Left ventricle myocardium inferior (tissue), 1 donor: Measurements from ENCODE around the gene MOB3B. TPM values are rescaled to one million over a fixed set of nuclear protein-coding genes. Genes with fewer than 3 reads are reported as not detected.

Source experiments
- DNase-seq: peaks from one replicate; pipeline ENCODE4 v3.0.0-alpha.2; 2020
- H3K27ac ChIP-seq: fragments of 200-600 bp; replicated peaks from 2 replicates; pipeline ENCODE4 v1.8.0; 2021
- H3K27me3 ChIP-seq: fragments of 200-600 bp; 2 replicates; pipeline ENCODE4 v1.8.0; 2021; ENCODE audit warnings: low read depth
- H3K36me3 ChIP-seq: fragments of 200-600 bp; 2 replicates; pipeline ENCODE4 v1.8.0; 2021
- H3K4me1 ChIP-seq: fragments of 200-600 bp; 2 replicates; pipeline ENCODE4 v1.8.0; 2021
- H3K4me3 ChIP-seq: fragments of 200-600 bp; 2 replicates; pipeline ENCODE4 v1.8.0; 2021; ENCODE audit warnings: mild to moderate bottlenecking, moderate library complexity
- H3K9me3 ChIP-seq: fragments of 200-600 bp; replicated peaks from 2 replicates; pipeline ENCODE4 v1.8.0; 2021
- CTCF ChIP-seq: fragments of 200-600 bp; IDR thresholded peaks from 2 replicates; pipeline ENCODE4 v1.8.0; 2021; ENCODE audit warnings: antibody characterized with exemption, mild to moderate bottlenecking, borderline replicate concordance
- intact Hi-C: fragments of 100-400 bp; cut with micrococcal nuclease; formaldehyde crosslinking; loops from one replicate; pipeline ENCODE4 v1.11.0; 2022
- total RNA-seq: library from RNA; stranded (reverse); fragmentation: NEBNext Ultra II Directional; extraction: Animal tissue kit (Norgen Biotek cat#: 25700); gene quantifications from one replicate; pipeline ENCODE4 v1.2.1, GENCODE V29; 2021
- donor health status: DM: no; HTN: yes; CAD: no; lungs with severe emphysema.

The MOB3B gene
- total RNA-seq, 1 donor from 2014 or later, result 2.1 TPM

- intact Hi-C loops, result loop anchor here (10.0 kb wide), 1 partner anchor 122 kb away; no protein-coding TSS in a partner anchor
- no peaks in the 10 kb centered on the region for H3K27me3 ChIP-seq
- no peak for TF ChIP-seq CTCF
- H3K27ac ChIP-seq, result no peak overlapping the region
- no peak for DNase-seq
- no peaks in the 10 kb centered on the region for H3K9me3 ChIP-seq
- peaks cover 4% of the 10 kb centered on the region for H3K36me3 ChIP-seq
- peaks cover 61% of the 10 kb centered on the region for H3K4me1 ChIP-seq
- no peak overlapping the region for H3K4me3 ChIP-seq
Observed at GRCh38 chr9:27537027-27537435, 7.4 kb upstream of the MOB3B start.

- Histone ChIP-seq H3K27me3 (no peaks in the 10 kb centered on the region), H3K36me3 (peaks cover 4% of the 10 kb centered on the region), H3K9me3 (no peaks in the 10 kb centered on the region), H3K4me3 (no peak overlapping the region), H3K27ac (no peak overlapping the region), H3K4me1 (peaks cover 61% of the 10 kb centered on the region)
- no peak for TF ChIP-seq CTCF
- no peak for DNase-seq
- intact Hi-C loops, result loop anchor here (10.0 kb wide), 1 partner anchor 121 kb away; no protein-coding TSS in a partner anchor
Observed at GRCh38 chr9:27536168-27536567, 6.6 kb upstream of the MOB3B start.

GRCh38 chr9:27535701-27536118 is 6.1 kb upstream of the MOB3B start:
- peaks cover 56% of the 10 kb centered on the region for H3K4me1 ChIP-seq
- H3K4me3 ChIP-seq, result no peak overlapping the region
- no peak for TF ChIP-seq CTCF
- peaks cover 4% of the 10 kb centered on the region for H3K36me3 ChIP-seq
- intact Hi-C loops, result loop anchor here (10.0 kb wide), 1 partner anchor 121 kb away; no protein-coding TSS in a partner anchor
- no peak overlapping the region for H3K27ac ChIP-seq
- H3K27me3 ChIP-seq, result no peaks in the 10 kb centered on the region
- no peak for DNase-seq
- no peaks in the 10 kb centered on the region for H3K9me3 ChIP-seq

GRCh38 chr9:27534658-27535209 is 5.1 kb upstream of the MOB3B start:
- H3K4me3 ChIP-seq, result no peak overlapping the region
- no peaks in the 10 kb centered on the region for H3K27me3 ChIP-seq
- H3K36me3 ChIP-seq, result peaks cover 4% of the 10 kb centered on the region
- intact Hi-C loops, result loop anchor here (5.0 to 10.0 kb wide), 2 partner anchors 120 to 202 kb away; no protein-coding TSS in a partner anchor
- DNase-seq, result no peak
- no peaks in the 10 kb centered on the region for H3K9me3 ChIP-seq
- peaks cover 50% of the 10 kb centered on the region for H3K4me1 ChIP-seq
- H3K27ac ChIP-seq, result peak overlapping the region; percentile 43
- no peak for TF ChIP-seq CTCF

- no peak overlapping the region for H3K4me3 ChIP-seq
- no peak for TF ChIP-seq CTCF
- no peaks in the 10 kb centered on the region for H3K9me3 ChIP-seq
- intact Hi-C loops, result loop anchor here (5.0 to 10.0 kb wide), 2 partner anchors 119 to 202 kb away; no protein-coding TSS in a partner anchor
- peaks cover 4% of the 10 kb centered on the region for H3K36me3 ChIP-seq
- peak overlapping the region; percentile 43 for H3K27ac ChIP-seq
- no peak for DNase-seq
- no peaks in the 10 kb centered on the region for H3K27me3 ChIP-seq
- H3K4me1 ChIP-seq, result peaks cover 49% of the 10 kb centered on the region
Observed at GRCh38 chr9:27534131-27534530, 4.5 kb upstream of the MOB3B start.
